AG09309 (cell line): ENCODE results near the gene TNS2.

ENCODE experiments used
- DNase-seq: peaks from one replicate; pipeline ENCODE4 v3.0.0-alpha.2; 2010; ENCODE audit warnings: low read depth
- H3K4me3 ChIP-seq: 2 replicates; pipeline ENCODE4 v1.5.1; 2011; ENCODE audit warnings: mild to moderate bottlenecking, low read depth, low read length, moderate library complexity; ENCODE audit not compliant: control insufficient read depth
- TF ChIP-seq, protein P1 (sequence below): IDR thresholded peaks from 2 replicates; pipeline ENCODE4 v1.5.1; 2011; ENCODE audit warnings: mild to moderate bottlenecking, low read depth, low read length, inconsistent platforms; ENCODE audit not compliant: insufficient read depth, control insufficient read depth; ENCODE audit errors: missing control alignments

Gene TNS2

DNA sequence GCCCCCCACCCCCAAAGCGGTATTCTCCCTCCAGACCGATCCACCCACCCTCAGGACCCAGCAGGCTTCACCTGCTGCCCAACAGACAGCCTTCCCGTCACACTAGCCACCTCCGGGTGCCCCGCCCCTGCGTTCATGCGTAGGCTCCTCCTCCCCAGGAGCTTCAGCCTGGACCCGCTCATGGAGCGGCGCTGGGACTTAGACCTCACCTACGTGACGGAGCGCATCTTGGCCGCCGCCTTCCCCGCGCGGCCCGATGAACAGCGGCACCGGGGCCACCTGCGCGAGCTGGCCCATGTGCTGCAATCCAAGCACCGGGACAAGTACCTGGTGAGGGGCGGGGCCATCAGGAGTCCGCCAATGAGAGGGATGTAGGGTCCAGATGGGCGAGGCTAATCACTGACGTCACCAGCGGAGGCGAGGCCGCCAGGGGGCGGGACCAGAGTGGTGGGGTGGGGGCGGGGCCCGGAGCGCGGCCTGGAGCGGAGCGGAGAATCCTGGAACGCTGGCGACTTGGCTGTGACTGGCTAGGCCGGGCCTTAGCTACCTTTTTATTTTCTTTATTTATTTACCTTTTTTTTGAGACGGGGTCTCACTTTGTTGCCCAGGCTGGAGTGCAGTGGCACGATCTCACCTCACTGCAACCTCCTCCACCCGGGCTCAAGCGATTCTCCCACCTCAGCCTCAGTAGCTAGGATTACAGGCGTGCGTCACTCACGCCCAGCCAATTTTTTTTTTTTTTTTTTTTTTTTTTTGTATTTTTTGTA is 4.4 kb downstream of the TNS2 start:
- peak overlapping the region; percentile 14 for H3K4me3 ChIP-seq
- DNase-seq, result no peak
- TF ChIP-seq, protein P1, sequence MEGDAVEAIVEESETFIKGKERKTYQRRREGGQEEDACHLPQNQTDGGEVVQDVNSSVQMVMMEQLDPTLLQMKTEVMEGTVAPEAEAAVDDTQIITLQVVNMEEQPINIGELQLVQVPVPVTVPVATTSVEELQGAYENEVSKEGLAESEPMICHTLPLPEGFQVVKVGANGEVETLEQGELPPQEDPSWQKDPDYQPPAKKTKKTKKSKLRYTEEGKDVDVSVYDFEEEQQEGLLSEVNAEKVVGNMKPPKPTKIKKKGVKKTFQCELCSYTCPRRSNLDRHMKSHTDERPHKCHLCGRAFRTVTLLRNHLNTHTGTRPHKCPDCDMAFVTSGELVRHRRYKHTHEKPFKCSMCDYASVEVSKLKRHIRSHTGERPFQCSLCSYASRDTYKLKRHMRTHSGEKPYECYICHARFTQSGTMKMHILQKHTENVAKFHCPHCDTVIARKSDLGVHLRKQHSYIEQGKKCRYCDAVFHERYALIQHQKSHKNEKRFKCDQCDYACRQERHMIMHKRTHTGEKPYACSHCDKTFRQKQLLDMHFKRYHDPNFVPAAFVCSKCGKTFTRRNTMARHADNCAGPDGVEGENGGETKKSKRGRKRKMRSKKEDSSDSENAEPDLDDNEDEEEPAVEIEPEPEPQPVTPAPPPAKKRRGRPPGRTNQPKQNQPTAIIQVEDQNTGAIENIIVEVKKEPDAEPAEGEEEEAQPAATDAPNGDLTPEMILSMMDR, result no peak

DNA sequence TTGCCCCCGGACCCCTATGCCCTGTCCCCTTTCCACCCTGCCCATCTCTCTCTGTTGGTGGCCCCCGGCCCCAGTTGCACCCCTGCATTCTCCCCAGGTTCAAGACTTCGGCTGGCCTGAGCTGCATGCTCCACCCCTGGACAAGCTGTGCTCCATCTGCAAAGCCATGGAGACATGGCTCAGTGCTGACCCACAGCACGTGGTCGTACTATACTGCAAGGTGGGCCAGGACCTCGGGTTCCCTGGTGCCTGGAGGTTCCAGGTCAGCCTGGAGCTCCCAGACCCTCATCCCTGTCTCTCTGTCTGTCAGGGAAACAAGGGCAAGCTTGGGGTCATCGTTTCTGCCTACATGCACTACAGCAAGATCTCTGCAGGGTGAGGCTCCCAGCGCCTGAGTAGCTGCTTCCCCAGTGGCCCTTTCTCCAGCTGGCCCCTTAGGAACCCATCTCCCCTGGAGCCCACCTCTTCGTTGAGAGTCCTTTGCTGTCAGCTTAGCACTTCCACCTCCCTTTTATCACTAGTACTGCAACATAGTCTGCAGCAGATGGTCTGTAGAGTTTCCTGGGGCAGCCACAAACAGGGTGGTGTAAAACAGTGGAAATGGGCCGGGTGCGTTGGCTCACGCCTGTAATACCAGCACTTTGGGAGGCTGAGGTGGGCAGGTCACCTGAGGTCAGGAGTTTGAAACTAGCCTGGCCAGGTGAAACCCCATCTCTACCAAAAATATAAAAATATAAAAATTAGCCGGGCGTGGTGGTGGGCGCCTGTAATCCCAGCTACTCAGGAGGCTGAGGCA is 5.8 kb downstream of the TNS2 start:
- TF ChIP-seq, protein P1, result no peak
- no peak overlapping the region for H3K4me3 ChIP-seq
- no peak for DNase-seq

DNA sequence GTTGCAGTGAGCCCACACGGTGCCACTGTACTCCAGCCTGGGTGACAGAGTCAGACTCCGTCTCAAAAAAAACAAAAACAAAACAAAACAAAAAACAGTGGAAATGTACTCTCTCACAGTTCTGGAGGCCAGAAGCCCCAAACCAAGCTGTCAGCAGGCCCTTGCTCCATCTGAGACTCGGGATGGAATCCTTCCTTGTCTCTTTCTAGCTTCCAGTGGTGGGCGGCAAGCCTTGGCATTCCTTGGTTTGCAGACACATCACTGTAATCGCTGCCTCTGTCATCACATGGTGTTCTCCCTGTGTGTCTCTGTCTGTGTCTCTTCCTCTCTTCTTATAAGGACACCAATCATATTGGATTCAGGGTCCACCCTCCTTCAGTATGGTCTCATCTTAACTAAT is 6.4 kb downstream of the TNS2 start:
- TF ChIP-seq, protein P1, result no peak
- H3K4me3 ChIP-seq, result no peak overlapping the region
- DNase-seq, result no peak

DNA sequence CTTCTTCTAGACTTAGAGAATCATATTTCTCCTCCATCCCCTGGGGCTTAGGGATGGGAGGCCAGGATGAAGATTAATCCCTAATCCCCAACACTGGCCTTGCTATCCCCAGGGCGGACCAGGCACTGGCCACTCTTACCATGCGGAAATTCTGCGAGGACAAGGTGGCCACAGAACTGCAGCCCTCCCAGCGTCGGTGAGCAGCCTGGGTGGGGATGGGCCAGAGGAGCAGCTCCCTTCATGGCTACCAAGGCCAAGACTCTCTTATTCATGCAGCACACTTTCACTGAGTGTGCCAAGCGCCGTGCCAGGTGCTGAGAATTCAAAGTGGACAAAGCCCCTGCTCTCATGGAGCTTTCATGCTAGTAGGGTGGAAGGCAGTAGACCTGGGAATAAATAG is 7.0 kb downstream of the TNS2 start:
- TF ChIP-seq, protein P1, result no peak
- no peak for DNase-seq
- H3K4me3 ChIP-seq, result no peak overlapping the region

DNA sequence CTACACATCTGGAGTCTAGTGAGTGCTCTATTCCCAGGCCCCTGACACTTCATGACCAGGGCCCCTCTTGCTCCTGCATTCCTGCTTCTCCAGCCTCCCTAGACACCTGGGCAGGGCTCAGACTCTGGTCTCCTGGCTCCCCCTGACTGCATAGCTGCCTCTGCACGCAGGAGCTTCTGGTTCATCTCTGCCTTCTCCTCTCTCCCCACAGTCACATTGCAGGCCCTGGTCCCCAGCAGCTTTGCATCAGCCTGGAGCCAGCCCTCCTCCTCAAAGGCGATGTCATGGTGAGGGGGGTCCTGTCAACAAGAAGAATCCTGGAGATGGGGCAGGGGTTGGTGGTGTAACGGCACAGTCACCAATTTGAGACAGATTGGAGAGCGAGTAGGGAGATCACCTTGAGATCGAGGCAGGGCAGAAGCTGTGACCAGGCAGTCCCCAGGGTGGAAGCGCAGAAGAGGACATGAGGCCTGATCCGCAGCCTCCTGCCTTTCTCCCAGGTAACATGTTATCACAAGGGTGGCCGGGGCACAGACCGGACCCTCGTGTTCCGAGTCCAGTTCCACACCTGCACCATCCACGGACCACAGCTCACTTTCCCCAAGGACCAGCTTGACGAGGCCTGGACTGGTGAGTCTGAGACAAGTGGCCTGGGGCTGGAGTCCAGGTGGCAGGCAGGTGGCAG is 8.1 kb downstream of the TNS2 start:
- H3K4me3 ChIP-seq, result no peak overlapping the region
- TF ChIP-seq, protein P1, result no peak
- DNase-seq, result no peak

DNA sequence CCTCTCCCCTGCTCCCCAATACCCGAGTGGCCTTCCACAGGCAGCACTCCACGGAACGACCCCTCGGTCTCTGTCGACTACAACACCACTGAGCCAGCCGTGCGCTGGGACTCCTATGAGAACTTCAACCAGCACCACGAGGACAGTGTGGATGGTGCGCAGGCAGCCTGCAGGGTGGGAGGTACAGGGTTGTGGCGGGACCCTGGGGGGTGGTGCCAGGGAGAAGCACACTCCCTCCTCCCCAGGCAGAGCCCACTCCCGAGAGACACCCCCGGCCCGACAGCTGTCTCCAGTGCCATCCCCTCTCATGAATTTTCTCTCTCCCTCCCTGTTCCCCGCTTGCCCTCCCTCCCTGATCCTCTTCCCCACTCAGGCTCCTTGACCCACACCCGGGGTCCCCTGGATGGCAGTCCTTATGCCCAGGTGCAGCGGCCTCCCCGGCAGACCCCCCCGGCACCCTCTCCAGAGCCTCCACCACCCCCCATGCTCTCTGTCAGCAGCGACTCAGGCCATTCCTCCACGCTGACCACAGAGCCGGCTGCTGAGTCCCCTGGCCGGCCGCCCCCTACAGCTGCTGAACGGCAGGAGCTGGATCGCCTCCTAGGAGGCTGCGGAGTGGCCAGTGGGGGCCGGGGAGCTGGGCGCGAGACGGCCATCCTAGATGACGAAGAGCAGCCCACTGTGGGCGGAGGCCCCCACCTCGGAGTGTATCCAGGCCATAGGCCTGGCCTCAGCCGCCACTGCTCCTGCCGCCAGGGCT is 9.0 kb downstream of the TNS2 start:
- no peak overlapping the region for H3K4me3 ChIP-seq
- no peak for DNase-seq
- TF ChIP-seq, protein P1, result no peak
